ENCODE data around the gene EMP1. TPM values are rescaled to one million over a fixed set of nuclear protein-coding genes. Genes with fewer than 3 reads are reported as not detected.

EMP1 gene
- total RNA-seq, 1 experiment from 2014 or later: 146 TPM

GRCh38 chr12:13199592-13199991, 3.1 kb downstream of the EMP1 start:
- Mint-ChIP-seq H3K36me3 (ENCODE audit: insufficient read depth, unreplicated experiment) (peaks cover 58% of the 10 kb centered on the region), H3K4me1 (ENCODE audit: low read depth, unreplicated experiment) (peaks cover 79% of the 10 kb centered on the region), H3K27me3 (ENCODE audit: unreplicated experiment) (no peaks in the 10 kb centered on the region), H3K9me3 (ENCODE audit: low read depth, unreplicated experiment) (no peaks in the 10 kb centered on the region), H3K27ac (ENCODE audit: unreplicated experiment) (peak overlapping the region; percentile 37), H3K4me3 (ENCODE audit: low read depth, unreplicated experiment) (no peak overlapping the region)
- TF ChIP-seq, protein P1, sequence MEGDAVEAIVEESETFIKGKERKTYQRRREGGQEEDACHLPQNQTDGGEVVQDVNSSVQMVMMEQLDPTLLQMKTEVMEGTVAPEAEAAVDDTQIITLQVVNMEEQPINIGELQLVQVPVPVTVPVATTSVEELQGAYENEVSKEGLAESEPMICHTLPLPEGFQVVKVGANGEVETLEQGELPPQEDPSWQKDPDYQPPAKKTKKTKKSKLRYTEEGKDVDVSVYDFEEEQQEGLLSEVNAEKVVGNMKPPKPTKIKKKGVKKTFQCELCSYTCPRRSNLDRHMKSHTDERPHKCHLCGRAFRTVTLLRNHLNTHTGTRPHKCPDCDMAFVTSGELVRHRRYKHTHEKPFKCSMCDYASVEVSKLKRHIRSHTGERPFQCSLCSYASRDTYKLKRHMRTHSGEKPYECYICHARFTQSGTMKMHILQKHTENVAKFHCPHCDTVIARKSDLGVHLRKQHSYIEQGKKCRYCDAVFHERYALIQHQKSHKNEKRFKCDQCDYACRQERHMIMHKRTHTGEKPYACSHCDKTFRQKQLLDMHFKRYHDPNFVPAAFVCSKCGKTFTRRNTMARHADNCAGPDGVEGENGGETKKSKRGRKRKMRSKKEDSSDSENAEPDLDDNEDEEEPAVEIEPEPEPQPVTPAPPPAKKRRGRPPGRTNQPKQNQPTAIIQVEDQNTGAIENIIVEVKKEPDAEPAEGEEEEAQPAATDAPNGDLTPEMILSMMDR (IDR thresholded peaks at IDR 0.05; ENCODE audit: unreplicated experiment): no peak
- no peak for DNase-seq
- no TSS peak for BruUV-seq (replicated peaks)
- CTCF ChIA-PET: no interaction called here
- intact Hi-C loops (cut with micrococcal nuclease; ENCODE audit: unreplicated experiment): loop anchor here (10.0 kb wide), 1 partner anchor 395 kb away; no protein-coding TSS in a partner anchor

GRCh38 chr12:13200841-13201240, 4.3 kb downstream of the EMP1 start:
- CTCF ChIA-PET: no interaction called here
- TF ChIP-seq, protein P1 (IDR thresholded peaks at IDR 0.05; ENCODE audit: unreplicated experiment): no peak
- Mint-ChIP-seq H3K27ac (ENCODE audit: unreplicated experiment) (no peak overlapping the region), H3K4me3 (ENCODE audit: low read depth, unreplicated experiment) (no peak overlapping the region), H3K27me3 (ENCODE audit: unreplicated experiment) (no peaks in the 10 kb centered on the region), H3K36me3 (ENCODE audit: insufficient read depth, unreplicated experiment) (peaks cover 65% of the 10 kb centered on the region), H3K9me3 (ENCODE audit: low read depth, unreplicated experiment) (no peaks in the 10 kb centered on the region), H3K4me1 (ENCODE audit: low read depth, unreplicated experiment) (peaks cover 85% of the 10 kb centered on the region)
- no peak for DNase-seq
- intact Hi-C loops (cut with micrococcal nuclease; ENCODE audit: unreplicated experiment): no loop called here
- no TSS peak for BruUV-seq (replicated peaks)

DNA sequence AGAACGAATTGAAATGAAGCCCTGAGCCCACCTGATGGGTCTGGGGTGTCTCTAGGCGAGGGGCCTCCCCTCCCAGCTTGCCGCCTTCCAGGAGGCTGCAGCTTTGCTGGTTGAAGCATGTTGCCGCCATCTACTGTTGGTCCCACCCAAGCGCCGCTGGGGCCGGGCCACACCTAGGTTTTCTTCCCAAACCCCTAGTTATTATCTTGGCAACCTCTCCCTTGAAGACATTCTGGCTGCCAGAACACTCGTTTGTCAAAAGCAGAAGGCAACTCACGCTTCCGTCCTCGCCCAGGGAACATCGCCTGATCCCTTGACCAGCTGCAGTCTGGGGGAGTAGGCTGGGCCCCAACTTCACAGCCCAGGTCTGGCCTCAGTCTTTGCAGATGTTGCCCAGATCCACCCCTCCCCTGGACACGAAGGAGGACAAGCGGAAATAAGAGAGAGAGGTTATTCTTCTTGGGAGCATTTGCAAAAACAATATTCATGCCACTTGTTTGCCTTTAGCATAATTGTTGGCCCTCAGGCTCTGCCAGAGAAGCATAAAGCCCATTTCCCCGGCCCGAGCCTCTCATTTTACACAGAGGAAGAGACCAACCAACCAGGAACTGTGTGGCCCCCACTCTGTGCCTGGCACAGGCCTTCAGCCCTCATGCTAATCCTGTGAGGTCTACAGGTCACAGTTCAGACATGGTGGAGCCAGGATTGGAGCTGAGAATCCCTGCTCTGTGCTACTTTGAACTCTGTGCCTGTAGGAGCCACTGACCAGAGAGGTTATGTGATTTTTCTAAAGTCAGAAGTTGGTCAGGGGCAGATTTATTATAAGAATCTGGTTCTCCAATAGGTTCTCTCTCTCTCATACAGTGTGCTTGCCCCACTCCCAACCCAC, 6.8 kb downstream of the EMP1 start:
- TF ChIP-seq, protein P1 (IDR thresholded peaks at IDR 0.05; ENCODE audit: unreplicated experiment): no peak
- no peak for DNase-seq
- no TSS peak for BruUV-seq (replicated peaks)
- Mint-ChIP-seq H3K27me3 (ENCODE audit: unreplicated experiment) (no peaks in the 10 kb centered on the region), H3K9me3 (ENCODE audit: low read depth, unreplicated experiment) (no peaks in the 10 kb centered on the region), H3K27ac (ENCODE audit: unreplicated experiment) (peak overlapping the region; percentile 86), H3K36me3 (ENCODE audit: insufficient read depth, unreplicated experiment) (peaks cover 59% of the 10 kb centered on the region), H3K4me3 (ENCODE audit: low read depth, unreplicated experiment) (no peak overlapping the region), H3K4me1 (ENCODE audit: low read depth, unreplicated experiment) (peaks cover 94% of the 10 kb centered on the region)
- intact Hi-C loops (cut with micrococcal nuclease; ENCODE audit: unreplicated experiment): no loop called here
- CTCF ChIA-PET: no interaction called here

GRCh38 chr12:13204428-13204827, 7.9 kb downstream of the EMP1 start:
- Mint-ChIP-seq H3K4me3 (ENCODE audit: low read depth, unreplicated experiment) (peak overlapping the region; percentile 48), H3K4me1 (ENCODE audit: low read depth, unreplicated experiment) (peaks cover 99% of the 10 kb centered on the region), H3K9me3 (ENCODE audit: low read depth, unreplicated experiment) (no peaks in the 10 kb centered on the region), H3K36me3 (ENCODE audit: insufficient read depth, unreplicated experiment) (peaks cover 55% of the 10 kb centered on the region), H3K27me3 (ENCODE audit: unreplicated experiment) (no peaks in the 10 kb centered on the region), H3K27ac (ENCODE audit: unreplicated experiment) (peak overlapping the region; percentile 86)
- BruUV-seq (replicated peaks): no TSS peak
- peak; percentile 36 for DNase-seq
- intact Hi-C loops (cut with micrococcal nuclease; ENCODE audit: unreplicated experiment): no loop called here
- CTCF ChIA-PET: no interaction called here
- TF ChIP-seq, protein P1 (IDR thresholded peaks at IDR 0.05; ENCODE audit: unreplicated experiment): no peak

All from Calu3 (cell line).